ENCODE measurements around the gene SLC15A5. TPM values are rescaled to one million over a fixed set of nuclear protein-coding genes. Genes with fewer than 3 reads are reported as not detected.

Gene SLC15A5
- total RNA-seq, 3 donors from 2014 or later: not detected

DNA sequence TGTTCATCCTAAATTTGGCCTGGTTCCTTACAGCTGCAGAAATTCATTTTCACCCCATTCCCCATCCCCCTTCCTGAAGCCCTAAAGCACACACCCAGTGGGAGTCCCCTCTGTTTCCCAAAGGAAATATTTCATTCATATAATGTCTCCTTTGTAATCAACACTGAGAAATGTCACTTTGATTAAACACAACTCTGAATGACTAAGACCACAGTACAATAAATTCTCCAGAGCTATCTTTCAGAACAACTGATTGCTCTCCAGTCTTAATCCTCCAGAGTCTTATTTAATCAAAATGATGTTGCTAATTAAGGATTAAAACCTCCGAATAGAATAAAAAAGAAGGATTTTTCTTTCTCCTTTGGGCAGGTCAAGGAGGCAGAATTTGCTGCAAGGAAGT is 6.4 kb downstream of the SLC15A5 start:
- Histone ChIP-seq H3K9me3 (no peaks in the 10 kb centered on the region), H3K27ac (no peak overlapping the region), H3K4me3 (no peak overlapping the region), H3K4me1 (no peaks in the 10 kb centered on the region), H3K36me3 (no peaks in the 10 kb centered on the region), H3K27me3 (no peaks in the 10 kb centered on the region)
- DNase-seq (ENCODE audit: low spot score in 2 of 2): no peak
- intact Hi-C loops (cut with DNase I; ENCODE audit: low total_unique reads): no loop called here
- TF ChIP-seq POLR2AphosphoS5 (IDR thresholded peaks at IDR 0.05): no peak
- no peak for TF ChIP-seq POLR2A (IDR thresholded peaks at IDR 0.05)
- TF ChIP-seq, protein P1, sequence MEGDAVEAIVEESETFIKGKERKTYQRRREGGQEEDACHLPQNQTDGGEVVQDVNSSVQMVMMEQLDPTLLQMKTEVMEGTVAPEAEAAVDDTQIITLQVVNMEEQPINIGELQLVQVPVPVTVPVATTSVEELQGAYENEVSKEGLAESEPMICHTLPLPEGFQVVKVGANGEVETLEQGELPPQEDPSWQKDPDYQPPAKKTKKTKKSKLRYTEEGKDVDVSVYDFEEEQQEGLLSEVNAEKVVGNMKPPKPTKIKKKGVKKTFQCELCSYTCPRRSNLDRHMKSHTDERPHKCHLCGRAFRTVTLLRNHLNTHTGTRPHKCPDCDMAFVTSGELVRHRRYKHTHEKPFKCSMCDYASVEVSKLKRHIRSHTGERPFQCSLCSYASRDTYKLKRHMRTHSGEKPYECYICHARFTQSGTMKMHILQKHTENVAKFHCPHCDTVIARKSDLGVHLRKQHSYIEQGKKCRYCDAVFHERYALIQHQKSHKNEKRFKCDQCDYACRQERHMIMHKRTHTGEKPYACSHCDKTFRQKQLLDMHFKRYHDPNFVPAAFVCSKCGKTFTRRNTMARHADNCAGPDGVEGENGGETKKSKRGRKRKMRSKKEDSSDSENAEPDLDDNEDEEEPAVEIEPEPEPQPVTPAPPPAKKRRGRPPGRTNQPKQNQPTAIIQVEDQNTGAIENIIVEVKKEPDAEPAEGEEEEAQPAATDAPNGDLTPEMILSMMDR (IDR thresholded peaks at IDR 0.05): no peak

DNA sequence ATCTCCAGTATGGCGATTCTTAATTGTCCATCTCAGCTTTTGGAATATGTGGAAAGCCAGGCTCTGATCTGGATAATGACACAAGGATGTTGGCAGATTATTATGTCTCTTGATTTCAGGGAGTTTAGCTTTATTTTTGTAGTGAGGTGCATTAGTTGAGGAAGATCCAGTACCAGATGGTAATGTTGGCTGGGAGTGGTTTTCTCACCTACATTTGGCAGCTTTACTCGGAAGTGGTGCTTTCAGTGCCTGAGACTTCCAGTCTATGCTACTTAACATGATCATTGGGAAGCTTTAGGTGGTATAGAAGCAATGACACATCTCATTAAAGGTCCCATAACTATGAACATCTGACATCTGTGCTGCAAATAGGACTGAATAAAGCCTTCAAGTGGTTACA is 7.5 kb downstream of the SLC15A5 start:
- DNase-seq (ENCODE audit: low spot score in 2 of 2): no peak
- Histone ChIP-seq H3K27ac (no peak overlapping the region), H3K4me3 (no peak overlapping the region), H3K36me3 (no peaks in the 10 kb centered on the region), H3K27me3 (no peaks in the 10 kb centered on the region), H3K9me3 (no peaks in the 10 kb centered on the region), H3K4me1 (no peaks in the 10 kb centered on the region)
- TF ChIP-seq, protein P1 (IDR thresholded peaks at IDR 0.05): no peak
- TF ChIP-seq POLR2A (IDR thresholded peaks at IDR 0.05): no peak
- TF ChIP-seq POLR2AphosphoS5 (IDR thresholded peaks at IDR 0.05): no peak
- intact Hi-C loops (cut with DNase I; ENCODE audit: low total_unique reads): no loop called here

DNA sequence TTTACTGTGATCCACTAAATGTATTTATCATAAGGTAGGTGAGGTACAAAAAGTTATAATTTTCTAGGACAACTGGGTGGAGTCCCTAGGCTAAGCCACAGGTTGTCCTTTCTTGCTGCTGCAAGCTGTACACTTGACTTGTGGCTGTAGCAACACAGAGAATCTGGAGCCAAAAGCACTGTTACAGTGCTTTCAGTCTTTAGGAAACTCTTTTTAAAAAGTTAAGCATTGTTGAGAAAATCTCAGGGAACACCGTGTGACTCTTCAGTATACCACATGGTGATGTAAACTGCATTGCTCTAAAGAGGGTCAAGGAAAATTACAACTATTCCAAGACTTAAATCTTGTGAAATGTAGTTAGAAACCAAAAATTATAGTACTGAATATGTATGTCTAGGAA is 11.4 kb downstream of the SLC15A5 start:
- TF ChIP-seq POLR2A (IDR thresholded peaks at IDR 0.05) (no peak), POLR2AphosphoS5 (IDR thresholded peaks at IDR 0.05) (no peak)
- TF ChIP-seq, protein P1 (IDR thresholded peaks at IDR 0.05): no peak
- intact Hi-C loops (cut with DNase I; ENCODE audit: low total_unique reads): no loop called here
- no peak for DNase-seq (ENCODE audit: low spot score in 2 of 2)

DNA sequence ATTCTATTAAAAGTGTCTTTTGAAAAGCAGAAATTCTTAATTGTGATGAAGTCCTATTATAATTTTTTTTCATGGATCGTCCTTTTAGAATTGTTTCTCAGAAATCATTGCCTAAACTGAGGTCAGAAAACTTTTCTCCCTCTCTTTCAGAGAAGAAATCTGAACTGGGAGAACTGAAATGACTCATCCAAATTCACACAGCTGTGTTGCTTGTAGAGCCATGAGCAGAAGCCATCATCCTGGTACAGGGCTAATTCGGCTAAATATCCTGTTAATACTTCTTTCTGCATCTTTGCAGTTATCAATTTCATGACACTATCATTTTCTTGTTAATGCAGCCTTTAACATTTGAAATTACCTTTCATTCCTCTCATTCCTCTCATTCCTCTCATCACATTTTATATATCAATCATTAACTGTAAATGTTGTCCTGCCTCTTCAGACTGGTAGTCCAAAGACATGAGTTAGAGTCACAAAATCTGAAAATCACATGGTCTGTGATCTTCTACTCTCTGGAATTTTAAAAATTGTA is 15.5 kb downstream of the SLC15A5 start:
- H3K27me3 ChIP-seq: no peaks in the 10 kb centered on the region
- no peak for DNase-seq (ENCODE audit: low spot score in 2 of 2)
- intact Hi-C loops (cut with DNase I; ENCODE audit: low total_unique reads): no loop called here
- H3K27ac ChIP-seq: no peak overlapping the region
- no peak overlapping the region for H3K4me3 ChIP-seq
- H3K36me3 ChIP-seq: no peaks in the 10 kb centered on the region
- TF ChIP-seq POLR2AphosphoS5 (IDR thresholded peaks at IDR 0.05) (no peak), POLR2A (IDR thresholded peaks at IDR 0.05) (no peak)
- TF ChIP-seq, protein P1 (IDR thresholded peaks at IDR 0.05): no peak
- peaks cover 0 to 14% of the 10 kb centered on the region in 2 donors for H3K9me3 ChIP-seq
- H3K4me1 ChIP-seq: no peaks in the 10 kb centered on the region

More for the DNA sequence above, 11.4 kb downstream of the SLC15A5 start:
- Histone ChIP-seq H3K4me3 (no peak overlapping the region), H3K27me3 (no peaks in the 10 kb centered on the region), H3K4me1 (no peaks in the 10 kb centered on the region), H3K27ac (no peak overlapping the region), H3K9me3 (peaks cover 0 to 14% of the 10 kb centered on the region in 2 donors), H3K36me3 (no peaks in the 10 kb centered on the region)

DNA sequence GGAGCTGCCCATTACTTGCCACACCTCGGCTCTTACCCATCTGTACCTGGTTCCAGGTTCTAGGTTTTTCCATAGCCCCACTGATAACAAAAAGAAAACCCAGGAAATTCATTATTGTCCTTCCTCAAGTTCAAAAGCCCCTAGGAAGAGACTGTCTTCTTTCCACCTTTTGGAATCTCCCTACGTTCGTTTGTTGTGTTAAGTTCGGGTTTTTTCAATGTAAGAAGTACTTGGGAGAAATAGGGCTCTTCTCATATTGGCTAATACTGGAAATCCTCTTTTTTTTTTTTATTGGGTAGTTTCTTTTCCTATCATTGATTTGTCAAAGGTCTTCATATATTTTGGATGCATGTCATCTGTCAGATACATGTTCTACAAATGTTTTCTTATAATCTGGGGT is 17.3 kb downstream of the SLC15A5 start:
- no peak for DNase-seq (ENCODE audit: low spot score in 2 of 2)
- Histone ChIP-seq H3K4me3 (no peak overlapping the region), H3K27ac (no peak overlapping the region), H3K36me3 (no peaks in the 10 kb centered on the region), H3K4me1 (no peaks in the 10 kb centered on the region), H3K27me3 (no peaks in the 10 kb centered on the region), H3K9me3 (peaks cover 0 to 14% of the 10 kb centered on the region in 2 donors)
- TF ChIP-seq, protein P1 (IDR thresholded peaks at IDR 0.05): no peak
- TF ChIP-seq POLR2A (IDR thresholded peaks at IDR 0.05) (no peak), POLR2AphosphoS5 (IDR thresholded peaks at IDR 0.05) (no peak)
- intact Hi-C loops (cut with DNase I; ENCODE audit: low total_unique reads): no loop called here

Data from breast epithelium (tissue), 4 donors.